H1 (cell line): ENCODE data around the gene CCDC117. TPM values are rescaled to one million over a fixed set of nuclear protein-coding genes. Genes with fewer than 3 reads are reported as not detected.

Experiments
- CTCF ChIA-PET: fragments of 300-600 bp; sonication (Branson Sonifier 250); formaldehyde crosslinking; loops from one replicate; lab custom pipeline; 2021; ENCODE audit not compliant: partially characterized antibody; lab: Charles Lee
- POLR2A ChIA-PET: fragments of 300-600 bp; sonication (Branson Sonifier 250); formaldehyde crosslinking; loops from one replicate; lab custom pipeline; 2021; ENCODE audit warnings: inconsistent platforms; ENCODE audit not compliant: partially characterized antibody; lab: Charles Lee
- DNase-seq, 2 experiments: peaks; one replicate each; pipeline versions ENCODE4 v3.0.0 to v3.0.0-alpha.2; 2010 to 2022; ENCODE audit warnings: low spot score in 2 of 2, low read depth in 1 of 2, mixed read lengths in 1 of 2
- FAIRE-seq: peaks from 2 replicates; lab custom pipeline; 2011; peaks lifted over from hg19 to GRCh38; lab: Jason Lieb, UNC
- H2AFZ ChIP-seq: 2 replicates; pipeline ENCODE4 v1.8.1; 2012; ENCODE audit warnings: low read length, inconsistent platforms
- H2AK5ac ChIP-seq: 2 replicates; pipeline ENCODE4 v1.6.1; 2013; ENCODE audit warnings: low read depth, low read length
- H2BK120ac ChIP-seq: replicated peaks from 2 replicates; pipeline ENCODE3; 2013; ENCODE audit warnings: low read depth, low read length, inconsistent platforms
- H2BK12ac ChIP-seq: 2 replicates; pipeline ENCODE4 v1.6.1; 2013; ENCODE audit warnings: low read depth, low read length
- H2BK15ac ChIP-seq: 2 replicates; pipeline ENCODE4 v1.6.1; 2013; ENCODE audit warnings: low read length
- H2BK20ac ChIP-seq: 2 replicates; pipeline ENCODE4 v1.6.1; 2013; ENCODE audit warnings: low read length
- H2BK5ac ChIP-seq: 2 replicates; pipeline ENCODE4 v1.6.1; 2013; ENCODE audit warnings: low read depth, low read length
- H3K14ac ChIP-seq: 2 replicates; pipeline ENCODE4 v1.6.1; 2013; ENCODE audit warnings: inconsistent platforms; ENCODE audit not compliant: insufficient read length
- H3K18ac ChIP-seq: 2 replicates; pipeline ENCODE4 v1.6.1; 2013; ENCODE audit warnings: low read length; ENCODE audit errors: extremely low read depth
- H3K23ac ChIP-seq: 2 replicates; pipeline ENCODE4 v1.6.1; 2013; ENCODE audit warnings: inconsistent platforms; ENCODE audit not compliant: insufficient read length
- H3K23me2 ChIP-seq: 2 replicates; pipeline ENCODE4 v1.6.1; 2013; ENCODE audit warnings: low read depth, low read length
- H3K27ac ChIP-seq: 2 replicates; pipeline ENCODE4 v1.6.1; 2011; ENCODE audit warnings: low read depth, low read length, inconsistent platforms
- H3K27me3 ChIP-seq, 4 experiments: replicated peaks in 1 of 4; 1 replicate in 1 of 4; 2 replicates in 3 of 4; pipeline versions ENCODE4 v1.6.1 to v1.8.1; 2011 to 2013; ENCODE audit warnings: low read length in 3 of 4, mild to moderate bottlenecking in 3 of 4, inconsistent platforms in 2 of 4, mixed read lengths in 2 of 4, moderate library complexity in 1 of 4; ENCODE audit not compliant: control insufficient read depth in 3 of 4, insufficient read depth in 3 of 4; ENCODE audit errors: extremely low read depth in 1 of 4
- H3K36me3 ChIP-seq, 4 experiments: 2 replicates each; pipeline versions ENCODE4 v1.6.1 to v1.8.1; 2011 to 2013; ENCODE audit warnings: mild to moderate bottlenecking in 4 of 4, low read length in 3 of 4, moderate library complexity in 2 of 4, control low read depth in 1 of 4, inconsistent platforms in 1 of 4; ENCODE audit not compliant: insufficient read depth in 4 of 4, control insufficient read depth in 2 of 4
- H3K4ac ChIP-seq: replicated peaks from 2 replicates; pipeline ENCODE3; 2013; ENCODE audit warnings: low read length, low read depth, mixed read lengths, inconsistent platforms; ENCODE audit not compliant: insufficient read length
- H3K4me1 ChIP-seq, 4 experiments: replicated peaks in 1 of 4; 1 replicate in 1 of 4; 2 replicates in 3 of 4; pipeline versions ENCODE4 v1.6.1 to v1.8.1; 2011 to 2013; ENCODE audit warnings: low read length in 3 of 4, inconsistent platforms in 2 of 4, mixed read lengths in 1 of 4; ENCODE audit not compliant: insufficient read depth in 4 of 4, control insufficient read depth in 3 of 4
- H3K4me2 ChIP-seq, 2 experiments: 2 replicates each; pipeline versions ENCODE4 v1.6.1 to v1.8.1; 2011 to 2013; ENCODE audit warnings: low read depth in 2 of 2, low read length in 2 of 2, control low read depth in 1 of 2, inconsistent platforms in 1 of 2, mild to moderate bottlenecking in 1 of 2; ENCODE audit not compliant: insufficient read depth in 1 of 2
- H3K4me3 ChIP-seq, 4 experiments: fragments of 200-600, 300-600 bp in 1 of 4; sonication (generic), shearing (Covaris generic), sonication (Bioruptor Twin) in 1 of 4; 2 replicates each; pipeline versions ENCODE4 v1.5.1 to v1.8.1; 2011 to 2016; ENCODE audit warnings: low read length in 4 of 4, low read depth in 3 of 4, control low read depth in 2 of 4, inconsistent platforms in 2 of 4, mild to moderate bottlenecking in 2 of 4, mixed read lengths in 1 of 4, moderate library complexity in 1 of 4; ENCODE audit not compliant: insufficient read depth in 2 of 4; ENCODE audit errors: extremely low read depth in 1 of 4
- H3K56ac ChIP-seq: replicated peaks from 2 replicates; pipeline ENCODE3; 2013; ENCODE audit warnings: low read depth, mild to moderate bottlenecking, mixed read lengths, low read length, inconsistent platforms; ENCODE audit not compliant: insufficient read length
- H3K79me1 ChIP-seq: 2 replicates; pipeline ENCODE4 v1.6.1; 2013; ENCODE audit warnings: low read depth, low read length, control low read depth
- H3K79me2 ChIP-seq, 2 experiments: 2 replicates each; pipeline versions ENCODE4 v1.6.1 to v1.8.1; 2012 to 2013; ENCODE audit warnings: low read length in 2 of 2, mild to moderate bottlenecking in 2 of 2, inconsistent platforms in 1 of 2; ENCODE audit not compliant: insufficient read depth in 2 of 2, control insufficient read depth in 1 of 2
- H3K9ac ChIP-seq, 4 experiments: replicated peaks in 1 of 4; 1 replicate in 1 of 4; 2 replicates in 3 of 4; pipeline versions ENCODE4 v1.6.1 to v1.8.1; 2011 to 2013; ENCODE audit warnings: low read depth in 3 of 4, low read length in 3 of 4, control low read depth in 2 of 4, mild to moderate bottlenecking in 2 of 4, moderate library complexity in 2 of 4, inconsistent platforms in 1 of 4; ENCODE audit errors: extremely low read depth in 1 of 4
- H3K9me3 ChIP-seq, 2 experiments: 2 replicates each; pipeline versions ENCODE4 v1.6.1 to v1.8.1; 2012 to 2013; ENCODE audit warnings: mild to moderate bottlenecking in 2 of 2, moderate library complexity in 2 of 2, control low read depth in 1 of 2, inconsistent platforms in 1 of 2, low read depth in 1 of 2, low read length in 1 of 2, mixed read lengths in 1 of 2; ENCODE audit not compliant: insufficient read depth in 2 of 2
- H4K20me1 ChIP-seq, 2 experiments: replicated peaks in 1 of 2; 2 replicates each; pipeline versions ENCODE3 to v1.8.1; 2011 to 2013; ENCODE audit warnings: inconsistent platforms in 2 of 2, low read length in 2 of 2, mild to moderate bottlenecking in 1 of 2; ENCODE audit not compliant: insufficient read depth in 2 of 2, control insufficient read depth in 1 of 2
- H4K5ac ChIP-seq: 2 replicates; pipeline ENCODE4 v1.6.1; 2013; ENCODE audit warnings: low read length, low read depth, mixed read lengths, inconsistent platforms; ENCODE audit not compliant: insufficient read length
- H4K8ac ChIP-seq: 2 replicates; pipeline ENCODE4 v1.8.0; 2013; ENCODE audit warnings: mild to moderate bottlenecking, moderate library complexity, low read length, inconsistent platforms; ENCODE audit not compliant: insufficient read depth; ENCODE audit errors: extremely low read depth
- H4K91ac ChIP-seq: replicated peaks from 2 replicates; pipeline ENCODE3; 2013; ENCODE audit warnings: low read length, mixed read lengths, inconsistent platforms; ENCODE audit not compliant: insufficient read length
- CHD1 ChIP-seq: IDR thresholded peaks from 2 replicates; pipeline ENCODE4 v1.6.1; 2012; ENCODE audit warnings: low read depth, low read length, improper control_type of control experiment
- CTBP2 ChIP-seq: IDR thresholded peaks from 2 replicates; pipeline ENCODE4 v1.7.0; 2011; ENCODE audit warnings: borderline replicate concordance, mild to moderate bottlenecking, moderate library complexity, mixed read lengths, low read length; ENCODE audit not compliant: insufficient read depth, insufficient read length
- EGR1 ChIP-seq: IDR thresholded peaks from 2 replicates; pipeline ENCODE4 v1.6.1; 2011; ENCODE audit warnings: low read depth, low read length, borderline replicate concordance
- GABPA ChIP-seq: IDR thresholded peaks from 2 replicates; pipeline ENCODE4 v1.6.1; 2011; ENCODE audit warnings: mild to moderate bottlenecking, low read length, moderate library complexity, borderline replicate concordance; ENCODE audit not compliant: insufficient read depth
- HDAC2 ChIP-seq, 2 experiments: fragments of 300-600 bp in 1 of 2; sonication (generic) in 1 of 2; IDR thresholded peaks; 2 replicates each; pipeline ENCODE4 v1.6.1; 2011 to 2012; ENCODE audit warnings: low read depth in 2 of 2, low read length in 2 of 2, mild to moderate bottlenecking in 2 of 2, moderate library complexity in 2 of 2, borderline replicate concordance in 1 of 2, inconsistent platforms in 1 of 2
- POLR2AphosphoS5 ChIP-seq: IDR thresholded peaks from 2 replicates; pipeline ENCODE4 v1.6.1; 2011; ENCODE audit warnings: low read depth, low read length
- RFX5 ChIP-seq: IDR thresholded peaks from 2 replicates; pipeline ENCODE4 v1.6.1; 2011; ENCODE audit warnings: low read depth, low read length, improper control_type of control experiment, borderline replicate concordance
- RNF2 ChIP-seq: fragments of 200-900, 300-1000 bp; sonication (generic); IDR thresholded peaks from 2 replicates; pipeline ENCODE4 v1.7.1; 2016; ENCODE audit warnings: borderline replicate concordance, low read depth, mild to moderate bottlenecking, antibody characterized with exemption, low read length; ENCODE audit not compliant: poor library complexity, severe bottlenecking; ENCODE audit errors: missing control alignments
- SP1 ChIP-seq: IDR thresholded peaks from 2 replicates; pipeline ENCODE4 v1.6.1; 2011; ENCODE audit warnings: low read depth, low read length
- SUZ12 ChIP-seq: fragments of 200-600 bp; sonication (generic); IDR thresholded peaks from 2 replicates; pipeline ENCODE4 v1.6.1; 2012; ENCODE audit warnings: mild to moderate bottlenecking, inconsistent platforms, low read length, moderate library complexity, mixed read lengths
- TAF7 ChIP-seq: optimal IDR thresholded peaks from 2 replicates; pipeline ENCODE3; 2011; ENCODE audit warnings: low read depth, mild to moderate bottlenecking, inconsistent platforms, low read length, moderate library complexity, borderline replicate concordance
- WGBS, 2 experiments: shearing (Covaris generic) in 1 of 2; methylation state at CpG; one replicate each; pipeline versions ENCODE4 v1.1.6 to v1.1.7; 2013 to 2015; ENCODE audit warnings: low lambda C conversion rate in 2 of 2, mixed read lengths in 2 of 2, inconsistent platforms in 1 of 2, low coverage in 1 of 2, missing lambda C conversion rate in 1 of 2; ENCODE audit not compliant: insufficient replicate concordance in 2 of 2, insufficient coverage in 1 of 2, insufficient read length in 1 of 2; ENCODE audit errors: extremely low coverage in 1 of 2, missing lambda C conversion rate in 1 of 2; 5-methylcytosine and 5-hydroxymethylcytosine counted together
- polyA plus RNA-seq, 7 experiments: library from polyadenylated mRNA; depleted of rRNA in 3 of 7; stranded (reverse) in 5 of 7; unstranded in 2 of 7; fragments of >200 nt in 5 of 7; fragments of 200-250 nt in 2 of 7; gene quantifications; 1 replicate in 5 of 7; 2 replicates in 1 of 7; 4 replicates in 1 of 7; pipeline versions ENCODE4 v1.2.1 to v1.2.3, GENCODE V29; 2011 to 2013; ENCODE audit warnings: missing spikeins in 2 of 7, mixed read lengths in 2 of 7
- total RNA-seq: library from RNA; stranded (reverse); fragmentation: NEBNext Ultra II Directional; extraction: Animal tissue kit (Norgen Biotek cat#: 25700); gene quantifications from 2 replicates; pipeline ENCODE4 v1.2.1, GENCODE V29; 2021

Gene CCDC117
- total and polyA plus RNA-seq, 2 of the 8 experiments (the other 6 are each of a cell fraction or from before 2014, with no cell fraction given) = 9.1 to 43.1 TPM

DNA sequence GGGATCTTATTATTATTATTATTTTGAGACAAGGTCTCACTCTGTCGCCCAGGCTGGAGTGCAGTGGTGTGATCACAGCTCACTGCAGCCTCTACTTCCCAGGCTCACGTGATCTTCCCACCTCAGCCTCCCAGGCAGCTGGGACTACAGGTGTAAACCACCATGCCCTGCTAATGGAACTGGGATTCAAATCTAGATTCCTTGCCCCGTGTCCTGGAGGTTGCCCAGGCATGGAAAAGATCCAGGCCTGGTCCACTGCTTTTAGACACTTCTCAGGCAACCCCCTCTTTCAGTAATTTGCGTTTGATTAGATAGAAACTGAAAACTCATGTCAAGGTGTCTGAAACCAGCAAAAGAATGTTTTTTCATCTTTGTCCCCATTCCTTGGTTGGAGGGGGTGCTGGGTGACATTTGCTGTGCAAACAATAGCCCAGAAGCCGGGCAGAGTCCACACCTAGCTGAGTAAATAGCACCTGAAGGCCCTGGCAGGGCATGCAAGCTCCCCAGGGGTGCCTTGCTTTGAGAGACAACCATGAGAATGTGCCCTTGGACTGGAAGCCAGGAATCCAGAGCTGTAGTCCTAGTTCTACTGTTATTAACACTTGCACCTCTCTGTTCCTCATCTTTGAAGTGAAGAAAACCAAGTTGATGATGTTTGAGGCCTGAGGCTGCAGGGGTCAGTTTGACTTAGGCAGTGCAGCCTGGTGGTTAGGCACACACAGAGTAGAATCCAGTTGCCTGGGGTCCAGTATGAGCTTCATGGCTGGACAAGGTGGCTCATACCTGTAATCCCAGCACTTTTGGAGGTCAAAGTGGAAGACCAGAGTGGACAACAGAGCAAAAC is 47.0 kb downstream of the CCDC117 start:
- Histone ChIP-seq H2BK15ac (no peak overlapping the region), H3K79me1 (no peaks in the 10 kb centered on the region), H2AFZ (no peak overlapping the region), H4K5ac (no peak overlapping the region), H3K4ac (no peak overlapping the region), H4K8ac (no peak overlapping the region), H3K56ac (no peak overlapping the region), H3K4me1 (no peaks in the 10 kb centered on the region; a peak in 1 of 7 replicates), H3K27ac (no peak overlapping the region), H3K4me2 (no peak overlapping the region), H3K9ac (no peak overlapping the region), H3K36me3 (no peaks in the 10 kb centered on the region), H4K91ac (no peak overlapping the region), H3K27me3 (no peaks in the 10 kb centered on the region), H3K4me3 (no peak overlapping the region), H3K9me3 (no peaks in the 10 kb centered on the region), H3K18ac (no peak overlapping the region), H2BK20ac (no peak overlapping the region), H3K23me2 (peaks cover 5% of the 10 kb centered on the region; the same call in 1 of the 2 replicates), H2BK5ac (no peak overlapping the region; the same call in 1 of the 2 replicates), H2BK120ac (no peak overlapping the region), H2BK12ac (no peak overlapping the region), H2AK5ac (0 out of 2 replicates have a peak overlapping the region, but pooled peaks have one; percentile 65), H3K23ac (no peak overlapping the region), H3K79me2 (no peaks in the 10 kb centered on the region), H3K14ac (no peak overlapping the region), H4K20me1 (no peaks in the 10 kb centered on the region)
- no peak for FAIRE-seq
- 75% methylated on average over 5 of the region's 5 CpGs; no CpG with 5 or more reads in 1 of the 2 experiments for WGBS, 2 experiments
- DNase-seq = no peak
- CTCF ChIA-PET = interaction anchor here (0.5 to 3.8 kb wide), 8 partner anchors 10 to 670 kb away, joined by 3 to 26 read pairs (median 4); no protein-coding TSS in a partner anchor
- POLR2A ChIA-PET = interaction anchor here (0.9 to 2.2 kb wide), 5 partner anchors 9 to 39 kb away, joined by 3 to 9 read pairs (median 6); partner anchors contain the start of gene XBP1
- no peak for TF ChIP-seq RNF2
- no peak for TF ChIP-seq EGR1
- no peak for TF ChIP-seq SP1
- no peak for TF ChIP-seq GABPA
- no peak for TF ChIP-seq HDAC2 (IDR thresholded peaks at IDR 0.05; ENCODE audit: borderline replicate concordance in 1 of 2, low read depth in 2 of 2, low read length in 2 of 2)
- TF ChIP-seq SUZ12 = no peak
- TF ChIP-seq POLR2AphosphoS5 = no peak
- no peak for TF ChIP-seq CTBP2
- no peak for TF ChIP-seq RFX5
- no peak for TF ChIP-seq CHD1
- TF ChIP-seq TAF7 = no peak
